HepG2 (cell line): ENCODE results near the gene NOTUM. TPM values are rescaled to one million over a fixed set of nuclear protein-coding genes. Genes with fewer than 3 reads are reported as not detected.

Experiments used
- CSRNP2 ChIP-seq: sonication (generic); formaldehyde crosslinking; conservative IDR thresholded peaks from 2 replicates; pipeline ENCODE4 v1.8.0; 2022; ENCODE audit warnings: low read depth, missing genetic modification reagents
- GZF1 ChIP-seq: sonication (generic); formaldehyde crosslinking; IDR thresholded peaks from 2 replicates; pipeline ENCODE4 v1.5.1; 2020; ENCODE audit warnings: mild to moderate bottlenecking, missing genetic modification reagents
- HIVEP1 ChIP-seq: sonication (generic); formaldehyde crosslinking; IDR thresholded peaks from 2 replicates; pipeline ENCODE4 v1.4.0; 2020; ENCODE audit warnings: mild to moderate bottlenecking, missing genetic modification reagents
- HOXA7 ChIP-seq: sonication (generic); formaldehyde crosslinking; IDR thresholded peaks from 2 replicates; pipeline ENCODE4 v1.8.1; 2022; ENCODE audit warnings: mild to moderate bottlenecking, missing genetic modification reagents, moderate library complexity
- NFYB ChIP-seq: sonication (generic); formaldehyde crosslinking; IDR thresholded peaks from 2 replicates; pipeline ENCODE4 v1.4.0; 2020; ENCODE audit warnings: missing genetic modification reagents
- TEF ChIP-seq: sonication (generic); formaldehyde crosslinking; IDR thresholded peaks from 2 replicates; pipeline ENCODE4 v1.5.0; 2020; ENCODE audit warnings: missing genetic modification reagents
- THAP7 ChIP-seq: sonication (generic); formaldehyde crosslinking; IDR thresholded peaks from 2 replicates; pipeline ENCODE4 v1.8.1; 2023; ENCODE audit warnings: mild to moderate bottlenecking, missing genetic modification reagents
- ZFY ChIP-seq: sonication (generic); formaldehyde crosslinking; IDR thresholded peaks from 2 replicates; pipeline ENCODE4 v1.4.0; 2020; ENCODE audit warnings: missing genetic modification reagents
- ZNF414 ChIP-seq: sonication (generic); formaldehyde crosslinking; IDR thresholded peaks from 2 replicates; pipeline ENCODE4 v1.5.0; 2020; ENCODE audit warnings: missing genetic modification reagents
- ZNF704 ChIP-seq: sonication (generic); formaldehyde crosslinking; IDR thresholded peaks from 2 replicates; pipeline ENCODE4 v1.8.1; 2023; ENCODE audit warnings: mild to moderate bottlenecking, inconsistent platforms, moderate library complexity, missing genetic modification reagents, borderline replicate concordance
- ZNF749 ChIP-seq: sonication (generic); formaldehyde crosslinking; IDR thresholded peaks from 2 replicates; pipeline ENCODE4 v1.8.0; 2022; ENCODE audit warnings: mild to moderate bottlenecking, missing genetic modification reagents, moderate library complexity, borderline replicate concordance
- polyA plus RNA-seq, 8 experiments: library from polyadenylated mRNA; depleted of rRNA in 3 of 8; stranded (reverse) in 7 of 8; unstranded in 1 of 8; fragments of >200 nt; fragmentation: Illumina TruSeq in 4 of 8; extraction: Trizol in 4 of 8; gene quantifications; 2 replicates each; pipeline versions ENCODE4 v1.2.1 to v1.2.3, GENCODE V29; 2011 to 2016; ENCODE audit warnings: low read depth in 4 of 8, missing spikeins in 1 of 8, mixed read lengths in 1 of 8; ENCODE audit not compliant: insufficient read depth in 1 of 8
- total RNA-seq, 5 experiments: library from RNA; depleted of rRNA; stranded (reverse); fragments of >200 nt; fragmentation: Illumina TruSeq; extraction: Trizol; gene quantifications; 2 replicates each; pipeline ENCODE4 v1.2.3, GENCODE V29; 2016; ENCODE audit warnings: low read depth in 1 of 5
- TF ChIP-seq, protein P1 (sequence below): IDR thresholded peaks from 2 replicates; pipeline ENCODE4 v1.6.1; 2016; ENCODE audit warnings: missing compliant biosample characterization, missing genetic modification reagents, borderline replicate concordance
- TF ChIP-seq, protein P2 (sequence below): sonication (generic); formaldehyde crosslinking; IDR thresholded peaks from 2 replicates; pipeline ENCODE4 v1.8.1; 2023; ENCODE audit warnings: missing genetic modification reagents, inconsistent platforms, borderline replicate concordance
- TF ChIP-seq, protein P3 (sequence below): sonication (generic); formaldehyde crosslinking; IDR thresholded peaks from 2 replicates; pipeline ENCODE4 v1.5.0; 2020; ENCODE audit warnings: mild to moderate bottlenecking, low read depth, missing genetic modification reagents, borderline replicate concordance

Gene NOTUM
- total and polyA plus RNA-seq, 2 of the 13 experiments (the other 11 are each of a cell fraction or from before 2014, with no cell fraction given) = 150 to 160 TPM

GRCh38 chr17:81927653-81928543 is 33.1 kb downstream of the NOTUM start, which contains the start of gene MAFG (continued):
- TF ChIP-seq HOXA7 = no peak
- no peak for TF ChIP-seq GZF1 (CRISPR knock-in tag)
- TF ChIP-seq, protein P1, sequence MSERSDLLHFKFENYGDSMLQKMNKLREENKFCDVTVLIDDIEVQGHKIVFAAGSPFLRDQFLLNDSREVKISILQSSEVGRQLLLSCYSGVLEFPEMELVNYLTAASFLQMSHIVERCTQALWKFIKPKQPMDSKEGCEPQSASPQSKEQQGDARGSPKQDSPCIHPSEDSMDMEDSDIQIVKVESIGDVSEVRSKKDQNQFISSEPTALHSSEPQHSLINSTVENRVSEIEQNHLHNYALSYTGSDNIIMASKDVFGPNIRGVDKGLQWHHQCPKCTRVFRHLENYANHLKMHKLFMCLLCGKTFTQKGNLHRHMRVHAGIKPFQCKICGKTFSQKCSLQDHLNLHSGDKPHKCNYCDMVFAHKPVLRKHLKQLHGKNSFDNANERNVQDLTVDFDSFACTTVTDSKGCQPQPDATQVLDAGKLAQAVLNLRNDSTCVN (CRISPR knock-in tag) = no peak; the same call in 1 of the 2 replicates
- TF ChIP-seq ZNF704 (CRISPR knock-in tag) = peak; percentile 76; the same call in 1 of the 2 replicates
- TF ChIP-seq ZNF749 = no peak
- no peak for TF ChIP-seq HIVEP1 (CRISPR knock-in tag)
- TF ChIP-seq CSRNP2 (CRISPR knock-in tag) = no peak
- TF ChIP-seq NFYB = 0 out of 2 replicates have a peak, but pooled peaks have one; percentile 11
- TF ChIP-seq, protein P2, sequence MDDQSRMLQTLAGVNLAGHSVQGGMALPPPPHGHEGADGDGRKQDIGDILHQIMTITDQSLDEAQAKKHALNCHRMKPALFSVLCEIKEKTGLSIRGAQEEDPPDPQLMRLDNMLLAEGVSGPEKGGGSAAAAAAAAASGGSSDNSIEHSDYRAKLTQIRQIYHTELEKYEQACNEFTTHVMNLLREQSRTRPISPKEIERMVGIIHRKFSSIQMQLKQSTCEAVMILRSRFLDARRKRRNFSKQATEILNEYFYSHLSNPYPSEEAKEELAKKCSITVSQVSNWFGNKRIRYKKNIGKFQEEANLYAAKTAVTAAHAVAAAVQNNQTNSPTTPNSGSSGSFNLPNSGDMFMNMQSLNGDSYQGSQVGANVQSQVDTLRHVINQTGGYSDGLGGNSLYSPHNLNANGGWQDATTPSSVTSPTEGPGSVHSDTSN (CRISPR knock-in tag) = peak; percentile 68; the same call in 1 of the 2 replicates
- no peak; the same call in 1 of the 2 replicates for TF ChIP-seq TEF
- no peak; the same call in 1 of the 2 replicates for TF ChIP-seq THAP7 (CRISPR knock-in tag)
- TF ChIP-seq, protein P3, sequence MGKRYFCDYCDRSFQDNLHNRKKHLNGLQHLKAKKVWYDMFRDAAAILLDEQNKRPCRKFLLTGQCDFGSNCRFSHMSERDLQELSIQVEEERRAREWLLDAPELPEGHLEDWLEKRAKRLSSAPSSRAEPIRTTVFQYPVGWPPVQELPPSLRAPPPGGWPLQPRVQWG (CRISPR knock-in tag) = no peak
- TF ChIP-seq ZNF414 (CRISPR knock-in tag) = peak; percentile 62
- peak; percentile 78 for TF ChIP-seq ZFY (CRISPR knock-in tag)
